Stimulated activated CD4-positive, alpha-beta T cell treated with anti-CD3 and anti-CD28 coated beads, Interleukin-1b, Interleukin-23, amount 100 ng/mL, for 4 hours (primary cell): ENCODE measurements around the gene SHQ1.

ENCODE experiments used
- DNase-seq, 2 donors: peaks; one replicate each; pipeline ENCODE4 v3.0.0-alpha.2; 2020; ENCODE audit warnings: low read depth in 2 of 2

Gene SHQ1

GRCh38 chr3:72848703-72849081 is 447 bp upstream of the SHQ1 start:
- DNase-seq = peak; percentile 5 to 11

DNA sequence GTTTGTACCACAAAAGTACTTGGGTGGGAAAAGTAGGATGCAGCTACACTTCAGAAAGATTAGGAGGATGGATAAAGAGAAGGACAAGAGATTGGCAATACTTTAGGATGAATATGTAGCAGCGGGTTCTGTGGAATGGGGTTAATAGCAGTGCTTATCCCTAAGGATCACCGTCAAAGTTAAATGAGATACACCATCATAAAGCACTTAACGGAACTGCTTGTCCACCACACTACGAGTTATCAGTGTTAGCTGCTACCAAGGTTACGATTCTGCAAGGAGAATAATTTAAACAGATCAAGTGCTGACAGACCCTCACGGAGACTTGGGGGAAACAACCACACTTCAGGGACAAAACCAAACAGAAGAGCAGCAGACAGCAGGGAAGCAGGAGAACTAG is 963 bp downstream of the SHQ1 start:
- no peak for DNase-seq

DNA sequence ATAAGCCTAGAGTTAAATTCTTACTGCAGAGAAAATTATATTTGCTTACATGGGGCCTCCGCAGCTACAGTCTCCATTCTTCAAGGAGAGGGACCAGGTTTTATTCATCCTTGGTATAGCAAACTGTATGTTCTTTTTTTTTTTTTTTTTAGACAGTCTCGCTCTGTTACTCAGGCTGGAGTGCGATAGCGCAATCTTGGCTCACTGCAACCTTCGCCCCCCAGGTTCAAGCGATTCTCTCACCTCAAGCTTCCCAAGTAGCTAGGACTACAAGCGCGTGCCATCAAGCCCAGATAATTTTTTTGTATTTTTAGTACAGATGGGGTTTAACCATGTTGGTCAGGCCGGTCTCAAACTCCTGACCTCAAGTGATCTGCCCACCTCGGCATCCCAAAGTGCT is 2.1 kb downstream of the SHQ1 start:
- DNase-seq = no peak

DNA sequence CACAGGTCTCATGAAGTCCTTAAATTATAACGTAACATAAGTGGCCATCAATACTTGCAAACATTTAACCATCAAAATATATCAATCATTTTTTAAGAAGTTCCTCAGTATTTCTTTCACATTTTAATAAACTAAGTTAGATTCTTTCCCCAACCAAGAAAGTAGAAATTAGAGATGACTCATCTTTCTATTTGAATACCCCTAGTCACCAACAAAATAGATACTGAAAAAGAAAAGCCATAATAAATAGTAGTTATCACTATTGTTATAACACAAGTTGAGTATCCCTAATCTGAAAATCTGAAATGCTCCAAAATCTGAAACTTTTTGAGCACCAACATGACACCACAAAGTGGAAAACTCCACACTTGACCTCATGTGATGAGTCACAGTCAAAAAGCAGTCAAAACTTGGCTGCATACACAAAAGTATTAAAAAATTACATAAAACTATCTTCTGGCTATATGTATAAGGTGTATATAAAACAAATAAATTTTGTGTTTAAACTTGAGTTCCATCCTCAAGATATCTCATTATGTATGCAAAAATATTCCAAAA is 3.7 kb downstream of the SHQ1 start:
- DNase-seq = no peak

GRCh38 chr3:72839057-72839456 is 9.2 kb downstream of the SHQ1 start:
- no peak for DNase-seq

- DNase-seq = no peak
Measured at GRCh38 chr3:72836923-72837322, 11.3 kb downstream of the SHQ1 start.

DNA sequence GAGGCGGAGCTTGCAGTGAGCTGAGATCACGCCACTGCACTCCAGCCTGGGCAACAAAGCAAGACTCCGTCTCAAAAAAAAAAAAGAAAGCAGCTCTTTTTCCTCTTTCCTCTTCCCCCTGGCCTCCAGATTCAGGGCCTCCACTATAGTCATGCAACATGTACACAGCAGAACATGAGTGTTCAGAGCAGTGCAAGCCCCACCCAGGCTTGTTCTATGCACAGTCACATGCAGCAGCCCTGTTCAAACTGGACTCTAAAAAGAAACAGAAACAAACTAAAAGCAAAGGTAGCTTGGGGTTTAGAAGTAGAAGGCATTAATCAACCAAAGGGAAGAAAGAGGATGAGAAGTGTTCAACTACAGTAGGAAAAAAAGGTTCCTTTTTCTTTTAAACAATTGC is 11.8 kb downstream of the SHQ1 start:
- no peak for DNase-seq

DNA sequence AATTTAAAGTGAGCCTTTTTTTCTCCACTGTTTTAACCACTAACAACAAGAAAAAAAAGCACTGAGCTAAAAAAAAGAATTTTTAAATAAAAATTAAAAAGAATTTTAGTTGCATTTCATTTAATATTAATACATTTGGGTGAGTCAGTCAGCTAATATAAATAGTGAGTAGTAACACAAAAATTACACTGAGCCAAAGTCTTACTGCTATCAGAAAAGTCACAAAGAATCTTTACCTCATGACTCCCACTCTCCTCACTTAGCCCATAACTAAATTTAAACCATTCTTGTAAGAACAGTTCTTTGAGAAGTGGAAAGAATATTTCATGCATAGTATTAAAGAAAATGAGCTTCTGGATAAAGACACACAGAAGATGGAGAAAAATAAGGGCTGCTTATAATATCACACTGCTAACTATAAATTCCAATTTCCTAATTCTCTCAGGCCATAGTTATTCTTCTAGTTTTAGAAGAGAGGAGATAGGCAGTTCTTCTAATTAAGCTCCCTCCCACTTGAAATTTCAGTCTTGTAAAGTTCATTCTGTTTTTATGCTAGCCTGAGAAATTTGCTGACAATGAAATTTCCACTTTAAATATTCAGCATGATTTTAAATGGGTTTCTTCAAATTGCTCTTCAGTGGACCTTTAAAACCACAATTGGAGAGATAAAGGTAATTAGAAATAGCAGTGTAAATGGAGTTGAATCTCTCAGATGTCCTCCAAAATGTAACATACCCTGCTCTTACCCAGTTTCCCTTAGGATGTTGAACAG is 17.6 kb downstream of the SHQ1 start:
- no peak for DNase-seq

GRCh38 chr3:72829701-72830100 is 18.5 kb downstream of the SHQ1 start:
- DNase-seq = no peak

DNA sequence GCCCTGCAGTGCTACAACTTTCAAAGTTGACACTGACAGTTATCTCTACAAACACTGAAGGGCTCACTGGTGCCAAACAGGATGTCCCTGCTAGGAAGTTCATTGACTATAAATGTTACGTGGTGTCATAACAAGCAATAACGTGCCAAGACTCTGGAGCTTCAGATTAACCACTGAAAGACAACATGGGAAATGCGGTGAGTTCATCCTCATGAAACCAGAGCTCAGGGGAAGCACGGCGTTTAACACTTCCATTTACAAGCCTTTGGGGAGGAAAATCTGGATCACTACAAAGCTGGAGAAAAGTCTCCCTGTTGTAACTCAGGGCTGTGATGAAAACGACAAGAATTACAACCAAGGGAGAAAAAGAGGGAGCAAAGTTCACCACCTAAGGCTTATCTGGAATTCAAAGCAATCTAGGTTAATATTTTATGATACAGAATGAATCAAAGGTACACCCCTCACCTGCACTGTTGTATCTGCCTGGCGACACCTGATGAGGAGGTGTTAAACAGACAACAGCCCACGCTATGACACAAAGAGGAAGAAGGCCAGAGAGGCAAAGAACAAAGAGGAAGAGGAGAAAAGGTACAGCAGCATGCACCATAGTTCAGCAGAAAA is 27.0 kb downstream of the SHQ1 start:
- no peak for DNase-seq

GRCh38 chr3:72820415-72820814 is 27.8 kb downstream of the SHQ1 start:
- no peak for DNase-seq

GRCh38 chr3:72818905-72819304 is 29.3 kb downstream of the SHQ1 start:
- DNase-seq = no peak

DNA sequence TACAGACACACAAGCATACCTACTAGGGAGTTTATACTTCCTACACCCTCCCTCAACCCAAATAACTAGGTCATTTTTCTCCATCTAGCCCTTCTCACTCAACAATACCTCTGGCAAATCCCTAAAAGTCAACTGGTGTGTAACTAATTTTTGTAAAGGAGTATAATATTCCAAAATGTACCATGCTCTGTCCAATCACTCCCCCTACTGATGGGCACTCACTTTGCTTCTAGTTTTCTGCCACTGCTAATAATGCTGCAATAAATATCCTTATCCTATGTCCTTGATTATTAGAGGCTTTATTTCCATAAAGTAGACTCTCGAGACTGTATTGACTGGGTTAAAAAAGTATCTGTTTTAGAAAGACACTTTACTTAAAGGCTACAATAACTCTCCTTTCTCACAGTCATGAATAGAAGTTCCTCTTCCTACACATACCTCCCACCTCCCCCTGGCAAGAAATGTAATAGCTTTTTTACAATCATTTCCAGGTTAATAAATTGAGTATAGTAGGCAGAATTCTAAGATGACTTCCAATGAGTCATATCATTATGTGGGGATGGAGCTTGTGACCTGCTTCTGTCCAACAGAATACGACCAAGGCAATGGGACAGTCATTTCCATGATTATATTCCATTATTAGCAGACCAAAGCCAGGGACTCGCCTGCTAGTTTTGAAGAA is 30.0 kb downstream of the SHQ1 start:
- DNase-seq = no peak

GRCh38 chr3:72816862-72817355 is 31.3 kb downstream of the SHQ1 start:
- no peak for DNase-seq

- no peak for DNase-seq
Measured at GRCh38 chr3:72814308-72814707, 33.9 kb downstream of the SHQ1 start.

DNA sequence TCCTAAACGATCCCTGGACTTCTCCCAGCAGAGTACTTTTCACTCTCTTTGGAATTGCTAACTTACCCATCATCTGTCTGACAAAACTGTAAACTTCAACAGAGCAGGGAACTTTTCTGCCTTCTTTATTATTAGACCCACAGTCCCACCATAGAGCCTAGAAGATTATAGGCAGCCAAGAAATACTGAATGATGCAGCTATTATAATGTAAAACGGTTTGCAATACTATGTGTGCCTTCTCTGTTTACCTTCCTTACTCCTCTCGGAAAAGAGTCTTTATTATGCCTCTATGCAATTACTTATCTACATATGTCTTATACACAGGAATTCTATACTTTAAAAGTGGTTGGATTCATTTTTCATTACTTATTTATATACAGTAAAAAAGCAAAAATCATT is 36.0 kb downstream of the SHQ1 start:
- DNase-seq = no peak

GRCh38 chr3:72811571-72811970 is 36.7 kb downstream of the SHQ1 start:
- no peak for DNase-seq

GRCh38 chr3:72810659-72811434 is 37.4 kb downstream of the SHQ1 start:
- no peak for DNase-seq

DNA sequence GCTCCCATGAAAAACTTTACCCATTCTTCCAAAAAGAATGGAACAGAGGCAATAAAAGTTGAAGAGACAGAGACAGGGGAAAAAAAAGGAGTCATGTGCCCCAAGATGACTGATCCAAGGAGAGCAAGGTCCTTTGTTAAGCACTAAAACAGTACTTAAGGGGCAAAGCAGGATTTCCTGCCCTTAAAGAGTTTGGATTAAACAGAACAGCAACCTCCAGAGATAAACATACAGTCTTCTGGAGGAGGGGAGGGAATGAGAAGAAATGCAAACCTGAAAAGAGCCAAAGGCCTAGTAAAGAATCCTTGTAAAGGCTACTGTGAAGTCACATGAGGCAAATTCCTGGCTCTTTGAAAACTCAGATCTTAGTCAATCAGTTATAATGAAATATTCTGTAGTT is 38.2 kb downstream of the SHQ1 start:
- DNase-seq = no peak

DNA sequence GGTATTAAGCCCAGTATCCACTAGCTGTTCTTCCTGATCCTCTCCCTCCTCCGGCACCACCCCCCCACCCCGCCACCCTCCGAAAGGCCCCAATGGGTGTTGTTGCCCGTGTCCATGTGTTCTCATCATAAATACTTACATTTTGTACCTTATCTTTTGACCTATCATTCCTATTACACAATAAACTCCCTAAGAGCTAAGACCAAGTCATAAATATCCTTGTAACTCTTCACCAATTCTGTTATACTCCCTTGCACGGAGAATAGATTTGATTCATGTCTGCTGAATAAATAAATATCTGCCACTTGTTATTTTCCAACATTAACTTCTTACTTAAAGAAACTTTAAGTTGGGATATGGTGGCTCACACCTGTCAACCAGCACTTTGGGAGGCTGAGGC is 43.9 kb downstream of the SHQ1 start:
- DNase-seq = no peak

DNA sequence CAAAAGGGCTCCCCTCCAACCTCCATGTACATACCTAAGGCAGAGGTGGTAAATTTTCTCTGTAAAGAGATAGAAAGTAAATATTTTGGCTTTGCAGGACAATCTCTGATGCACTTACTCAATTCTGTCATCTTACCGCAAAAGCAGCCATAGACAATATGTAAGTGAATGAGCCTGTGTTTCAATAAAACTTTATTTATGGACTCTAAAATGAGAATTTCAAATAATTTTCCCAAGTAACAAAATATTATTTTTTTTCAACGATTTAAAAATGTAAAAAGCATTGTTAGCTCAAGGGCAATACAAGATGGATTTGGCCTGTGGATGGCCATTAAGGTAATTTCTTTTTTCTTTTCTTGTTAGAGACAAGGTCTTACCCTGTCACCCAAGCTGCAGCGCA is 44.7 kb downstream of the SHQ1 start:
- DNase-seq = no peak

- DNase-seq = no peak
Measured at GRCh38 chr3:72802001-72802400, 46.2 kb downstream of the SHQ1 start.
